GM10266 (cell line): ENCODE data around the gene MCU.

Experiments
- DNase-seq: peaks from one replicate; pipeline ENCODE4 v3.0.0; 2012; ENCODE audit errors: extremely low spot score
- TF ChIP-seq, protein P1 (sequence below): IDR thresholded peaks from 2 replicates; pipeline ENCODE4 v1.5.1; 2012; ENCODE audit warnings: mild to moderate bottlenecking, low read depth; ENCODE audit not compliant: control insufficient read depth, insufficient read depth; ENCODE audit errors: missing control alignments

MCU gene

GRCh38 chr10:72828294-72828693, 136.4 kb downstream of the MCU start:
- TF ChIP-seq, protein P1, sequence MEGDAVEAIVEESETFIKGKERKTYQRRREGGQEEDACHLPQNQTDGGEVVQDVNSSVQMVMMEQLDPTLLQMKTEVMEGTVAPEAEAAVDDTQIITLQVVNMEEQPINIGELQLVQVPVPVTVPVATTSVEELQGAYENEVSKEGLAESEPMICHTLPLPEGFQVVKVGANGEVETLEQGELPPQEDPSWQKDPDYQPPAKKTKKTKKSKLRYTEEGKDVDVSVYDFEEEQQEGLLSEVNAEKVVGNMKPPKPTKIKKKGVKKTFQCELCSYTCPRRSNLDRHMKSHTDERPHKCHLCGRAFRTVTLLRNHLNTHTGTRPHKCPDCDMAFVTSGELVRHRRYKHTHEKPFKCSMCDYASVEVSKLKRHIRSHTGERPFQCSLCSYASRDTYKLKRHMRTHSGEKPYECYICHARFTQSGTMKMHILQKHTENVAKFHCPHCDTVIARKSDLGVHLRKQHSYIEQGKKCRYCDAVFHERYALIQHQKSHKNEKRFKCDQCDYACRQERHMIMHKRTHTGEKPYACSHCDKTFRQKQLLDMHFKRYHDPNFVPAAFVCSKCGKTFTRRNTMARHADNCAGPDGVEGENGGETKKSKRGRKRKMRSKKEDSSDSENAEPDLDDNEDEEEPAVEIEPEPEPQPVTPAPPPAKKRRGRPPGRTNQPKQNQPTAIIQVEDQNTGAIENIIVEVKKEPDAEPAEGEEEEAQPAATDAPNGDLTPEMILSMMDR, result no peak
- DNase-seq, result no peak

- DNase-seq, result no peak
- TF ChIP-seq, protein P1, result no peak
Measured at GRCh38 chr10:72830625-72831024, 138.7 kb downstream of the MCU start.

GRCh38 chr10:72831696-72832409, 139.9 kb downstream of the MCU start:
- no peak for DNase-seq
- TF ChIP-seq, protein P1, result no peak

DNA sequence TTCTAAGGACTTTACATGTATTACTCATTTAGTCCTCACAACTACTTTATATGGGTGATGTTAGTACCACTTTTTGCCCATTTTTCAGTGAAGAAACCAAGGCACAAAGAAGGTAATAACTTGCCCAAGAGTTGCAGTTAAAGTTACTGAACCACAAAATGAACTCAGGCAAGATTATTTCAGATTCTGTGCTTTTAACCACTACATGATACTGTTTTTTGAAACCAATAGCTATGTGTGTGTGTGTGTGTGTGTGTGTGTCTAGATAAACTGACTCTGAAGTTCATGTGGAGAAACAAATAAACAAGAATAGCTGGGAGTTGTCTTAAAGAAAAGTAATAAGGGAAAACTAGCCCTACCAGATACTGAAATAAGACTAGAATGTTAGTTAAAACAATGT, 140.8 kb downstream of the MCU start:
- TF ChIP-seq, protein P1, result no peak
- no peak for DNase-seq

DNA sequence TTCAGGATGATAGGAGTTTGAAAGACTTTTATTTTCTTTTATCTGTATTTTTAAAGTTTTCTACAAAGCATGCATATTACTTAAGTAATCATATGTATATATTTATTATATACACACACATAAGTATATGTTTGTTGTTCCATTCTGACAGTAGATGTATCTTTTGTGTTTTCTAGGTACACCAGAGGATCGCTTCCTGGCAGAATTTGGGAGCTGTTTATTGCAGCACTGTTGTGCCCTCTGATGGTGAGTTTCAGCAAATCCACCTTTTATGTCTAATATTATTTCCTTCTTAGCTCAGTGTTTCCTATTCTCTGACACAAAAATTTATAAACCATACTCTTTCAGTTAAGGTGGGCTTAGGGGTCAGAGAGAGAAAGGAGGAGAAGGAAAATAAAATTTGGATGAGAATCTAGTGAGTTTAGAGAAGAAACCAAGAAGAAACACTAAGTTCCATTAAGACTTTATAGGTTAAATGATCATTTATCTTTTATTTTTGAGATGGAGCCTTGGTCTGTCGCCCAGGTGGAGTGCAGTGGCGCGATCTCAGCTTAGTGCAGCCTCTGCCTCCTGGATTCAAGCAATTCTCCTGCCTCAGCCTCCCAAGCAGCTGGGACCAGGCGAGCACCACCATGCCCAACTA, 142.4 kb downstream of the MCU start:
- DNase-seq, result peak; percentile 34
- TF ChIP-seq, protein P1, result peak; percentile 59

DNA sequence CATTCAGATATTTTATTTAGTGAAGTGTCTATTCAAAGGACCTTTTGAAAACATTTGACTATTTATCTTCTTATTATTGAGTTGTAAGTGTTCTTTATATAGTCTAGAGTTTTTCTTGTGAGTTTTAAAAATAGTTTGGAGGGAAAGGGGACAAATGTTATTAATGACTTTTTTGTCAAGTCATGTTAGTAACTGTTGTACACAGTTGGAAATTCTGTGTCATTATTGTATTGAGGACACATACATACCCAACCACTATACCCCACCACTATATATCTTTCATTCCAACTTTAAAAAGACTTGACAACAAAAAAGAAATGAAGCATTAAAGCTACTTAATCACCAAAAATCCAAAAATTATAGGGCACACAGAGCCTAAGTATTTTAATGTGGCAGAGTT, 148.4 kb downstream of the MCU start:
- TF ChIP-seq, protein P1, result no peak
- no peak for DNase-seq

GRCh38 chr10:72841487-72841886, 149.5 kb downstream of the MCU start:
- TF ChIP-seq, protein P1, result no peak

More at GRCh38 chr10:72841487-72841886, 149.5 kb downstream of the MCU start:
- no peak for DNase-seq
